WTC11 (cell line): ENCODE data around the gene SAMD4A. TPM values are rescaled to one million over a fixed set of nuclear protein-coding genes. Genes with fewer than 3 reads are reported as not detected.

Experiments
- ATAC-seq: fragments of 200-7000 bp; cut with Tn5 transposase; 2 replicates; pipeline ENCODE4 v1.10.0; 2021; ENCODE audit warnings: mild to moderate bottlenecking, moderate library complexity
- CTCF ChIA-PET: fragments of 300-600 bp; sonication (Branson Sonifier 250); formaldehyde crosslinking; loops from one replicate; lab custom pipeline; 2021; ENCODE audit warnings: antibody characterized with exemption; lab: Charles Lee
- POLR2A ChIA-PET: fragments of 350-600 bp; sonication (Branson Sonifier 250); formaldehyde crosslinking; loops from one replicate; lab custom pipeline; 2021; ENCODE audit warnings: antibody characterized with exemption; lab: Charles Lee
- DNase-seq: peaks from one replicate; pipeline ENCODE4 v3.0.0; 2021; ENCODE audit warnings: low spot score
- H3K27ac Mint-ChIP-seq: 2 replicates; pipeline ENCODE4 v1.8.0; 2021; ENCODE audit warnings: mixed read lengths
- H3K27me3 Mint-ChIP-seq: 2 replicates; pipeline ENCODE4 v1.8.0; 2021; ENCODE audit warnings: low read depth, mild to moderate bottlenecking, moderate library complexity, mixed read lengths
- H3K36me3 Mint-ChIP-seq: 2 replicates; pipeline ENCODE4 v1.8.0; 2021; ENCODE audit warnings: mixed read lengths
- H3K4me1 Mint-ChIP-seq: 2 replicates; pipeline ENCODE4 v1.8.0; 2022; ENCODE audit warnings: mixed read lengths
- H3K4me3 Mint-ChIP-seq: 2 replicates; pipeline ENCODE4 v1.8.0; 2021; ENCODE audit warnings: mild to moderate bottlenecking, moderate library complexity, mixed read lengths
- H3K9me3 Mint-ChIP-seq: 2 replicates; pipeline ENCODE4 v1.8.0; 2021; ENCODE audit warnings: mixed read lengths
- CDX4 ChIP-seq: fragments of 250-450 bp; sonication (Bioruptor Pico); IDR thresholded peaks from 2 replicates; pipeline ENCODE4 v1.9.0; 2021; ENCODE audit warnings: moderate library complexity, mild to moderate bottlenecking, inconsistent platforms, borderline replicate concordance
- CREB1 ChIP-seq: sonication (generic); formaldehyde crosslinking; IDR thresholded peaks from 2 replicates; pipeline ENCODE4 v1.8.0; 2023; ENCODE audit warnings: mild to moderate bottlenecking, missing genetic modification reagents
- E2F5 ChIP-seq: sonication (generic); formaldehyde crosslinking; IDR thresholded peaks from 2 replicates; pipeline ENCODE4 v1.8.1; 2022; ENCODE audit warnings: mild to moderate bottlenecking, moderate library complexity, missing genetic modification reagents
- ELF4 ChIP-seq: sonication (generic); formaldehyde crosslinking; IDR thresholded peaks from 2 replicates; pipeline ENCODE4 v1.8.1; 2022; ENCODE audit warnings: low read depth, mild to moderate bottlenecking, moderate library complexity, missing genetic modification reagents
- ESRRA ChIP-seq: sonication (generic); formaldehyde crosslinking; IDR thresholded peaks from 2 replicates; pipeline ENCODE4 v1.8.1; 2022; ENCODE audit warnings: mild to moderate bottlenecking, missing genetic modification reagents, borderline replicate concordance
- ETV6 ChIP-seq: sonication (generic); formaldehyde crosslinking; IDR thresholded peaks from 2 replicates; pipeline ENCODE4 v1.8.1; 2022; ENCODE audit warnings: mild to moderate bottlenecking, missing genetic modification reagents
- IRF2 ChIP-seq: sonication (generic); formaldehyde crosslinking; IDR thresholded peaks from 2 replicates; pipeline ENCODE4 v1.8.0; 2022; ENCODE audit warnings: low read depth, missing genetic modification reagents, borderline replicate concordance
- JUN ChIP-seq: sonication (generic); formaldehyde crosslinking; IDR thresholded peaks from 2 replicates; pipeline ENCODE4 v1.8.0; 2023; ENCODE audit warnings: mild to moderate bottlenecking, missing genetic modification reagents
- PRRX2 ChIP-seq: fragments of 250-450 bp; sonication (Bioruptor Pico); IDR thresholded peaks from 2 replicates; pipeline ENCODE4 v1.8.0; 2021; ENCODE audit warnings: mild to moderate bottlenecking
- TP53 ChIP-seq: sonication (generic); formaldehyde crosslinking; IDR thresholded peaks from 2 replicates; pipeline ENCODE4 v1.8.1; 2023; ENCODE audit warnings: mild to moderate bottlenecking, missing genetic modification reagents
- ZNF317 ChIP-seq: sonication (generic); formaldehyde crosslinking; IDR thresholded peaks from 2 replicates; pipeline ENCODE4 v1.8.1; 2023; ENCODE audit warnings: low read depth, mild to moderate bottlenecking, moderate library complexity, missing genetic modification reagents, borderline replicate concordance
- ZNF512 ChIP-seq: sonication (generic); formaldehyde crosslinking; IDR thresholded peaks from 2 replicates; pipeline ENCODE4 v1.8.1; 2022; ENCODE audit warnings: missing genetic modification reagents, borderline replicate concordance
- total RNA-seq: library from RNA; stranded (reverse); gene quantifications from 3 replicates; pipeline ENCODE4 v1.2.3, GENCODE V29; 2021
- TF ChIP-seq, protein P1 (sequence below): sonication (generic); formaldehyde crosslinking; IDR thresholded peaks from 2 replicates; pipeline ENCODE4 v1.8.1; 2022; ENCODE audit warnings: low read depth, mild to moderate bottlenecking, moderate library complexity, missing genetic modification reagents, borderline replicate concordance
- TF ChIP-seq, protein P2 (sequence below): sonication (generic); formaldehyde crosslinking; IDR thresholded peaks from 2 replicates; pipeline ENCODE4 v1.8.0; 2022; ENCODE audit warnings: mild to moderate bottlenecking, missing genetic modification reagents
- TF ChIP-seq, protein P3 (sequence below): sonication (generic); formaldehyde crosslinking; IDR thresholded peaks from 2 replicates; pipeline ENCODE4 v1.8.1; 2022; ENCODE audit warnings: low read depth, missing genetic modification reagents, borderline replicate concordance
- TF ChIP-seq, protein P4 (sequence below): fragments of 250-450 bp; sonication (Bioruptor Pico); IDR thresholded peaks from 2 replicates; pipeline ENCODE4 v1.9.0; 2021; ENCODE audit warnings: mild to moderate bottlenecking
- TF ChIP-seq, protein P5 (sequence below): sonication (generic); formaldehyde crosslinking; IDR thresholded peaks from 2 replicates; pipeline ENCODE4 v1.8.0; 2022; ENCODE audit warnings: mild to moderate bottlenecking, missing genetic modification reagents
- TF ChIP-seq, protein P6 (sequence below): fragments of 200-600 bp; IDR thresholded peaks from 2 replicates; pipeline ENCODE4 v1.8.0; 2022; ENCODE audit warnings: antibody characterized with exemption
- TF ChIP-seq, protein P7 (sequence below): sonication (generic); formaldehyde crosslinking; IDR thresholded peaks from 2 replicates; pipeline ENCODE4 v1.8.1; 2023; ENCODE audit warnings: mild to moderate bottlenecking, missing genetic modification reagents, moderate library complexity

SAMD4A gene
- total RNA-seq, 1 experiment from 2014 or later = 6.0 TPM

DNA sequence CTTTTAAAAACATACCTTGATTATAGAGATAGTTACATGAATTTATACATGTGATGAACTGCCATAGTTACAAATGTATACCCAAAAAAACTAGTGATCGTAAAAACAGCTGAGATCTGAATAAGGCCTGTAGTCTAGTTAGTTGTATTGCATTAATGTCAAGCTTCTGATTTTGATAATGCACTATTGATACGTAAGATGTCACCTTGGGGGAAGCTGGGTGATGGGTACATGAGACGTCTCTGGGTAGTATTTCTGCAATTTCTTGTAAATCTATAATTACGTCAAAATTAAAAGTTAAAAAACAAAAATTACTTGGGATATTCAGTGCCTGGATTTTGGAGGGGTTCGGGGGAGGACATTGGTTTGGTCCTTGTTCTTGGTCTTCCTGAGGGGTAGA is 144.4 kb downstream of the SAMD4A start (continued):
- TF ChIP-seq, protein P1, sequence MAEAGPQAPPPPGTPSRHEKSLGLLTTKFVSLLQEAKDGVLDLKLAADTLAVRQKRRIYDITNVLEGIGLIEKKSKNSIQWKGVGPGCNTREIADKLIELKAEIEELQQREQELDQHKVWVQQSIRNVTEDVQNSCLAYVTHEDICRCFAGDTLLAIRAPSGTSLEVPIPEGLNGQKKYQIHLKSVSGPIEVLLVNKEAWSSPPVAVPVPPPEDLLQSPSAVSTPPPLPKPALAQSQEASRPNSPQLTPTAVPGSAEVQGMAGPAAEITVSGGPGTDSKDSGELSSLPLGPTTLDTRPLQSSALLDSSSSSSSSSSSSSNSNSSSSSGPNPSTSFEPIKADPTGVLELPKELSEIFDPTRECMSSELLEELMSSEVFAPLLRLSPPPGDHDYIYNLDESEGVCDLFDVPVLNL (CRISPR knock-in tag) = no peak
- TF ChIP-seq, protein P2, sequence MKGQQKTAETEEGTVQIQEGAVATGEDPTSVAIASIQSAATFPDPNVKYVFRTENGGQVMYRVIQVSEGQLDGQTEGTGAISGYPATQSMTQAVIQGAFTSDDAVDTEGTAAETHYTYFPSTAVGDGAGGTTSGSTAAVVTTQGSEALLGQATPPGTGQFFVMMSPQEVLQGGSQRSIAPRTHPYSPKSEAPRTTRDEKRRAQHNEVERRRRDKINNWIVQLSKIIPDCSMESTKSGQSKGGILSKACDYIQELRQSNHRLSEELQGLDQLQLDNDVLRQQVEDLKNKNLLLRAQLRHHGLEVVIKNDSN (CRISPR knock-in tag) = no peak
- TF ChIP-seq, all 79 proteins: peak for 0

DNA sequence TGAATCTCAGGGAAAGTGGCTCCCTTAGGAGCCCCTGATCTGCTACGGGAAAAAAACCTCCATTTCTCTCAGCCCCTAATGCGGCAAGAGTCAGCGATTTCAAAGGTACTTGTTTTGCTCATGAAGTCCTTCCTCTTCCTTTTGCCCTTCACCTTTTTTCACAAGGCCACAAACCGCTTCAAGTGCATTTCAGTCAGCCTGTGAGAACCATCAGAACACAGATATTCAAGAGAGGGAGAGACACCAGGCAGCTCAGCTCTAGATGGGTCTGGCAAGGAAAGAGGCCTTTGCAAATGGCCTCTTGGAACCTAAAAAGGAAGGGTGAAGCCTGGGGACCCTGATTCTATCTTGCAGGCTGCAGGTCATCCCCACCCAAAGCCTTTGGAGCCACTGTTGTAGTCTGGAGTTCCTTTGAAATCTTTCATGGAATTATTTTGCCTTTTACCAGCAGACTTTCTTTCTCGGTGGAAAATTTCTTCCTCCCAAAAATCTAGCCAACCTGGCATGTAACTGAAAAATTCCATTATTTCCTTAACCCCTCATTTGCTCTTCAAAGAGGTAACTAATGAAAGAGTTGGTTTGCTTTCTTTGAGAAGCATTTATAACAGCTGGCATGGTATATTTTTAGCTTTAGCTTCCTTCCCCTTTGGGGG is 145.0 kb downstream of the SAMD4A start:
- TF ChIP-seq IRF2 (CRISPR knock-in tag) (no peak), ZNF512 (CRISPR knock-in tag) (no peak), JUN (CRISPR knock-in tag) (no peak), CDX4 (CRISPR knock-in tag) (no peak), ELF4 (CRISPR knock-in tag) (no peak)
- TF ChIP-seq, protein P3, sequence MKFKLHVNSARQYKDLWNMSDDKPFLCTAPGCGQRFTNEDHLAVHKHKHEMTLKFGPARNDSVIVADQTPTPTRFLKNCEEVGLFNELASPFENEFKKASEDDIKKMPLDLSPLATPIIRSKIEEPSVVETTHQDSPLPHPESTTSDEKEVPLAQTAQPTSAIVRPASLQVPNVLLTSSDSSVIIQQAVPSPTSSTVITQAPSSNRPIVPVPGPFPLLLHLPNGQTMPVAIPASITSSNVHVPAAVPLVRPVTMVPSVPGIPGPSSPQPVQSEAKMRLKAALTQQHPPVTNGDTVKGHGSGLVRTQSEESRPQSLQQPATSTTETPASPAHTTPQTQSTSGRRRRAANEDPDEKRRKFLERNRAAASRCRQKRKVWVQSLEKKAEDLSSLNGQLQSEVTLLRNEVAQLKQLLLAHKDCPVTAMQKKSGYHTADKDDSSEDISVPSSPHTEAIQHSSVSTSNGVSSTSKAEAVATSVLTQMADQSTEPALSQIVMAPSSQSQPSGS (CRISPR knock-in tag) = no peak
- TF ChIP-seq, protein P4, sequence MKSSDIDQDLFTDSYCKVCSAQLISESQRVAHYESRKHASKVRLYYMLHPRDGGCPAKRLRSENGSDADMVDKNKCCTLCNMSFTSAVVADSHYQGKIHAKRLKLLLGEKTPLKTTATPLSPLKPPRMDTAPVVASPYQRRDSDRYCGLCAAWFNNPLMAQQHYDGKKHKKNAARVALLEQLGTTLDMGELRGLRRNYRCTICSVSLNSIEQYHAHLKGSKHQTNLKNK (CRISPR knock-in tag) = no peak
- H3K4me3 Mint-ChIP-seq = no peak overlapping the region
- H3K4me1 Mint-ChIP-seq = 0 out of 2 replicates have a peak, but pooled peaks cover 3% of the 10 kb centered on the region
- H3K27me3 Mint-ChIP-seq = no peaks in the 10 kb centered on the region
- ChIA-PET POLR2A (no interaction called here), CTCF (no interaction called here)
- no peaks in the 10 kb centered on the region; the same call in 1 of the 2 replicates for H3K36me3 Mint-ChIP-seq
- ATAC-seq = no peak
- H3K27ac Mint-ChIP-seq = no peak overlapping the region
- DNase-seq = no peak
- peaks cover 7% of the 10 kb centered on the region for H3K9me3 Mint-ChIP-seq

DNA sequence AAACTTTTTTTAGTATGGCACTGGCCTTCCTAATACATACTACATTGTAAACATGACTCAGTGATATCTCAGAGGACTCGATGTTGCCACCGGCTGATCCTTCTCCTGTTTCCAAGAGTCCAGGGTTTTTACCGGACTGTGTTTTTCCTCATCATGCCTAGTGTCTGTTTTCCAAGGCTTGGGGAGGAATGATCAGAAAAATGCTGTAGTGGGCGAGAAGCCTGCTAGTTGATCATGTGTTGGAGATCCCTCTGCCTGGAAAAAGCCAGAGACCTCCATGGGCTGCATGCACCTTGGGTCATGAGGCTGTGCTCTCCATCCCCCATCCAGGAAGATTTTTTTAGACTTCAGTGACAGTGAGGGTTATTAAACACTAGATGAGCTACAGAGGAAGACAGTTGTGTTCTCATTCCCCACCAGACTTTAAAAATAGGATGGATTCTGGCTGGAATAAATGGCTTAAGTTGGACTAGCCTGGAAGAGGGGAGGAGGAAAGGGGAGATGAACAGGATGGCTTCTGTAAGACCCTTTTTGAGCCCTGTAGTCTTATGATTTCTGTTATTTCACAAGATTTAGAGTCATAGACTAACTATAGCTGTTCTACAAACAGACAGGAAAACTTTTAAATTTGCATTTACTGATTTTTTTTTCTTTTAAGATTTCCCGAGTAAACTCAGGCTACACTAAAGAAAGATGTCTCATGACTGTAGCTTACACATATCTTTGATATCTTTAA is 145.7 kb downstream of the SAMD4A start:
- H3K27ac Mint-ChIP-seq = no peak overlapping the region
- CTCF ChIA-PET = interaction anchor here (1.5 kb wide), 1 partner anchor 10 kb away, joined by 4 read pairs; no protein-coding TSS in a partner anchor
- H3K4me3 Mint-ChIP-seq = no peak overlapping the region
- POLR2A ChIA-PET = no interaction called here
- DNase-seq (no peak), ATAC-seq (no peak)
- 0 out of 2 replicates have a peak, but pooled peaks cover 3% of the 10 kb centered on the region for H3K4me1 Mint-ChIP-seq
- peaks cover 7% of the 10 kb centered on the region for H3K9me3 Mint-ChIP-seq
- no peaks in the 10 kb centered on the region; the same call in 1 of the 2 replicates for H3K36me3 Mint-ChIP-seq
- no peaks in the 10 kb centered on the region for H3K27me3 Mint-ChIP-seq
- TF ChIP-seq, protein P5, sequence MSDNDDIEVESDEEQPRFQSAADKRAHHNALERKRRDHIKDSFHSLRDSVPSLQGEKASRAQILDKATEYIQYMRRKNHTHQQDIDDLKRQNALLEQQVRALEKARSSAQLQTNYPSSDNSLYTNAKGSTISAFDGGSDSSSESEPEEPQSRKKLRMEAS = no peak
- no peak for TF ChIP-seq E2F5 (CRISPR knock-in tag)
- TF ChIP-seq CREB1 (CRISPR knock-in tag) = no peak
- TF ChIP-seq ELF4 (CRISPR knock-in tag) = no peak
- TF ChIP-seq, protein P6, sequence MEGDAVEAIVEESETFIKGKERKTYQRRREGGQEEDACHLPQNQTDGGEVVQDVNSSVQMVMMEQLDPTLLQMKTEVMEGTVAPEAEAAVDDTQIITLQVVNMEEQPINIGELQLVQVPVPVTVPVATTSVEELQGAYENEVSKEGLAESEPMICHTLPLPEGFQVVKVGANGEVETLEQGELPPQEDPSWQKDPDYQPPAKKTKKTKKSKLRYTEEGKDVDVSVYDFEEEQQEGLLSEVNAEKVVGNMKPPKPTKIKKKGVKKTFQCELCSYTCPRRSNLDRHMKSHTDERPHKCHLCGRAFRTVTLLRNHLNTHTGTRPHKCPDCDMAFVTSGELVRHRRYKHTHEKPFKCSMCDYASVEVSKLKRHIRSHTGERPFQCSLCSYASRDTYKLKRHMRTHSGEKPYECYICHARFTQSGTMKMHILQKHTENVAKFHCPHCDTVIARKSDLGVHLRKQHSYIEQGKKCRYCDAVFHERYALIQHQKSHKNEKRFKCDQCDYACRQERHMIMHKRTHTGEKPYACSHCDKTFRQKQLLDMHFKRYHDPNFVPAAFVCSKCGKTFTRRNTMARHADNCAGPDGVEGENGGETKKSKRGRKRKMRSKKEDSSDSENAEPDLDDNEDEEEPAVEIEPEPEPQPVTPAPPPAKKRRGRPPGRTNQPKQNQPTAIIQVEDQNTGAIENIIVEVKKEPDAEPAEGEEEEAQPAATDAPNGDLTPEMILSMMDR = no peak
- TF ChIP-seq ESRRA (CRISPR knock-in tag) = no peak
- TF ChIP-seq PRRX2 (CRISPR knock-in tag) = no peak
- no peak for TF ChIP-seq ETV6 (CRISPR knock-in tag)
- no peak for TF ChIP-seq ZNF317
- no peak for TF ChIP-seq TP53 (CRISPR knock-in tag)
- TF ChIP-seq, protein P7, sequence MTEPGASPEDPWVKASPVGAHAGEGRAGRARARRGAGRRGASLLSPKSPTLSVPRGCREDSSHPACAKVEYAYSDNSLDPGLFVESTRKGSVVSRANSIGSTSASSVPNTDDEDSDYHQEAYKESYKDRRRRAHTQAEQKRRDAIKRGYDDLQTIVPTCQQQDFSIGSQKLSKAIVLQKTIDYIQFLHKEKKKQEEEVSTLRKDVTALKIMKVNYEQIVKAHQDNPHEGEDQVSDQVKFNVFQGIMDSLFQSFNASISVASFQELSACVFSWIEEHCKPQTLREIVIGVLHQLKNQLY (CRISPR knock-in tag) = no peak
